Measurements from ENCODE around the gene CD276.
"Not testable (repeated sequence)": the region's sequence is repeated elsewhere in the genome, so short reads cannot be mapped to it uniquely, and the experiment has no call there.

Gene CD276

GRCh38 chr15:73684581-73685455, 635 bp downstream of the CD276 start:
- no peak for DNase-seq (ENCODE audit: low read depth in 3 of 3)

- DNase-seq (ENCODE audit: low read depth in 3 of 3) = no peak
Measured at GRCh38 chr15:73685981-73686380, 1.8 kb downstream of the CD276 start.

- DNase-seq (ENCODE audit: low read depth in 3 of 3) = no peak
Measured at GRCh38 chr15:73686781-73687256, 2.6 kb downstream of the CD276 start.

GRCh38 chr15:73687351-73687750, 3.2 kb downstream of the CD276 start:
- no peak for DNase-seq (ENCODE audit: low read depth in 3 of 3)

- DNase-seq (ENCODE audit: low read depth in 3 of 3) = no peak
Measured at GRCh38 chr15:73688455-73688854, 4.3 kb downstream of the CD276 start.

GRCh38 chr15:73691396-73691795, 7.2 kb downstream of the CD276 start:
- no peak for DNase-seq (ENCODE audit: low read depth in 3 of 3)

- DNase-seq (ENCODE audit: low read depth in 3 of 3) = no peak
Measured at GRCh38 chr15:73694419-73694818, 10.2 kb downstream of the CD276 start.

- no peak for DNase-seq (ENCODE audit: low read depth in 3 of 3)
Measured at GRCh38 chr15:73695773-73696640, 11.8 kb downstream of the CD276 start.

GRCh38 chr15:73696641-73697001, 12.4 kb downstream of the CD276 start:
- DNase-seq (ENCODE audit: low read depth in 3 of 3) = no peak

- peak; percentile 61 to 73 (median 63) for DNase-seq (ENCODE audit: low read depth in 3 of 3)
Measured at GRCh38 chr15:73697033-73697467, 12.9 kb downstream of the CD276 start.

GRCh38 chr15:73699249-73700040, 15.3 kb downstream of the CD276 start:
- no peak for DNase-seq (ENCODE audit: low read depth in 3 of 3)

- peak; percentile 52 to 61 (median 56) for DNase-seq (ENCODE audit: low read depth in 3 of 3)
Measured at GRCh38 chr15:73700041-73700842, 16.1 kb downstream of the CD276 start.

GRCh38 chr15:73702311-73703239, 18.4 kb downstream of the CD276 start:
- DNase-seq (ENCODE audit: low read depth in 3 of 3) = not testable (repeated sequence)

- DNase-seq (ENCODE audit: low read depth in 3 of 3) = not testable (repeated sequence)
Measured at GRCh38 chr15:73703601-73704000, 19.4 kb downstream of the CD276 start.

- not testable (repeated sequence) for DNase-seq (ENCODE audit: low read depth in 3 of 3)
Measured at GRCh38 chr15:73704142-73704868, 20.1 kb downstream of the CD276 start.

- DNase-seq (ENCODE audit: low read depth in 3 of 3) = peak; percentile 37 to 57 (median 43)
Measured at GRCh38 chr15:73704869-73705645, 20.9 kb downstream of the CD276 start.

GRCh38 chr15:73708691-73709090, 24.5 kb downstream of the CD276 start:
- no peak for DNase-seq (ENCODE audit: low read depth in 3 of 3)

- no peak for DNase-seq (ENCODE audit: low read depth in 3 of 3)
Measured at GRCh38 chr15:73709241-73709640, 25.1 kb downstream of the CD276 start.

Measured in stimulated activated CD4-positive, alpha-beta T cell treated with anti-CD3 and anti-CD28 coated beads, TNF-alpha, amount 100 ng/mL, for 48 hours (primary cell).